AG08396 (cell line): ENCODE measurements around the gene COG1.

Experiments
- DNase-seq: peaks from one replicate; pipeline ENCODE4 v3.0.0; 2012; ENCODE audit warnings: low spot score, mixed read lengths

Gene COG1

DNA sequence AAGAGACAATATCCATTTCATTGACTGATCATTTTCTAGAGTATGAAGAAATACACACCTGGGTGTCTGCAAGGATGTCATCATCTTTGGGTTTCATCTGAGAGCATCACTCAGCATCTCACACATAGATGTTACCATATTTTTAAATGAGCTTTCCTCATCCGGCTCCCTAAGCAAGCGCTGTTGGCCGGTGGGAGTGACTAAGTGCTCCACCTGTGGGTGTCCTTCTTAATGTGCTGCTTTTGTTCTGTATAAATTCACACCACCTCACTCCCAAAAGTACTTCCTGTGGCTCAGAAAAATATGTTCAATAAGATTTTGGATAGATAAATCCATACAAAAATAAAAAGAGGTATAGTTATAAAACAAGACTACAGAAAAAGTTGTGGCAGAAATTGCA lies 20.6 kb upstream of the COG1 start:
- no peak for DNase-seq

- DNase-seq: no peak
These were observed 18.7 kb upstream of the COG1 start for GRCh38 chr17:73174126-73174525.

DNA sequence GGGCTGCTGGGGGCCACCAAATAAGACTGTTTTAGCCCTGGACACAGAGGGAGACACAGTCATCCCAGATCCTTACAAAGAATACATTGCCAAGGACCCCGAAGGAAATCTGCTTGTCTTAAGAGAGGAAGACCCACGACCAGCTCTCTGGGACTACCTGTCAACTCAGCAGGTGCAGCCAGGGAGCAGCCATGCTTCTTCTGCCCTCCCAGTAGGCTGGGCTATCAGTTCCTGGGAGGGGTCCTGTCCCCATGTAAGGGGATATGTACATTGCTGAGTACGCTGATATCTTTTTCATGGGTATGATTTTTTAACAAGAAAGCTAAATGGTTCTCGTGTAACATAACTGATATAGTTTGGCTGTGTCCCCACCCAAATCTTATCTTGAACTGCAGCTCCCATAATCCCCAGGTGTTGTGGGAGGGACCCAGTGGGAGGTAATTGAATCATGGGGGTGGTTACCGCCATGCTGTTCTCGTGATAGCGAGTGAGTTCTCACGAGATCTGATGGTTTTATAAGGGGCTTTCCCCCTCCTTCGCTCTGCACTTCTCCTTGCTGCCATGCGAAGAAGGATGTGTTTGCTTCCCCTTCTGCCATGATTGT lies 16.8 kb upstream of the COG1 start:
- DNase-seq: no peak

DNA sequence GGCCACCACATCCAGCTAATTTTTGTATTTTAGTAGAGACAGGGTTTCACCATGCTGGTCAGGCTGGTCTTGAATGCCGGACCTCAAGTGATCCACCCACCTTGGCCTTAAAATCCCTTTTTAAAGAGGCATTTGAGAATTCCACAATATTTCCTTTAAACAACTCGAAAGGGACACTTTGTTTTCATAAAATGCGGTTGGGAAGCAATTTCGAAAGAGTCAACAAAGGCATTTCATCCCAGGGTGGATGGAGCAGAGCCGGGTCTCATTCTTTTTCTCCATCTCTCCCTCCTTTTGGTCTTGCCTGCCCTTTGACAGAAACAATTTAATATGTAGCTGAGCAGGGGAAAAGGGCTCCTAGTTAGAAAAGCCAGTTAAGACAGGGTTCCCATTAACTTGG lies 13.5 kb upstream of the COG1 start:
- DNase-seq: no peak

- DNase-seq: no peak
These were observed 13.0 kb upstream of the COG1 start for GRCh38 chr17:73179878-73180277.

GRCh38 chr17:73182616-73183310 lies 10.1 kb upstream of the COG1 start:
- no peak for DNase-seq

DNA sequence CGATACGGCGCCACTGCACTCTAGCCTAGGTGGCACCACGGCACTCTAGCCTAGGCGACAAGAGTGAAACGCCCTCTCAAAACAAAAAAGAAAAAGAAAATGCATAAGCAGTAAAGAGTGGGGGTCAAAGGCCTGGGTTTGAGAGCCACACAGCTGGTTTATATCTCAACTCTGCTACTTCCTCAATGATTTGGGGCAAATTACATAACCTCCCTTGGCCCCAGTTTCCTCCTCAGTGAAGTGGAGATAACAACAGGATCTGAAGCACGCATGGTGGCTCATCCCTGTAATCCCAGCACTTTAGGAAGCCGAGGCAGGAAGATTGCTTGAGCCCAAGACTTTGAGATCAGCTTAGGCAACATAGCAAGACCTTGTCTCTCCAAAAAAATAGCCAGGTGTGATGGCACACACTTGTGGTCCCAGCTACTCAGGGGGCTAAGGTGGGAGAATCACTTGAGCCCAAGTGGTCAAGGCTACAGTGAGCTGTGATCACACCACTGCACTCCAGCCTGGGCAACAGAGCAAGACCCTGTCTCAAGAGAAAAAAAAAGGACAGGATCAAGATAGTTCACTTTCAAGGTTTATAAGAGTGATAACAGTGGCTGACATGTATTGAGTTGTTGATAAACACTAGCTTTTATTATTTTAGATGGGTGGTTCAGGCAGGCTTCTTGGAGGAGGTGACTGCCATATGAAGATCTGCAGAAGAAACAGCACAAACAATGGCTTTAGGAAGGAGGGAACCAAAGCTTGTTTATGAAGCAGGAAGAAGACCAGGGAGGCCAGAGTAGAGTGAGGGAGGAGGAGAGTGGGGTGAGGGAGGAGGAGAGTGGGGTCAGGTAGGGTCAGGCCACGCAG lies 8.5 kb upstream of the COG1 start:
- DNase-seq: no peak

GRCh38 chr17:73186283-73187050 lies 6.4 kb upstream of the COG1 start:
- no peak for DNase-seq

GRCh38 chr17:73187203-73187769 lies 5.6 kb upstream of the COG1 start:
- DNase-seq: no peak

GRCh38 chr17:73188011-73188410 lies 4.8 kb upstream of the COG1 start:
- DNase-seq: no peak

DNA sequence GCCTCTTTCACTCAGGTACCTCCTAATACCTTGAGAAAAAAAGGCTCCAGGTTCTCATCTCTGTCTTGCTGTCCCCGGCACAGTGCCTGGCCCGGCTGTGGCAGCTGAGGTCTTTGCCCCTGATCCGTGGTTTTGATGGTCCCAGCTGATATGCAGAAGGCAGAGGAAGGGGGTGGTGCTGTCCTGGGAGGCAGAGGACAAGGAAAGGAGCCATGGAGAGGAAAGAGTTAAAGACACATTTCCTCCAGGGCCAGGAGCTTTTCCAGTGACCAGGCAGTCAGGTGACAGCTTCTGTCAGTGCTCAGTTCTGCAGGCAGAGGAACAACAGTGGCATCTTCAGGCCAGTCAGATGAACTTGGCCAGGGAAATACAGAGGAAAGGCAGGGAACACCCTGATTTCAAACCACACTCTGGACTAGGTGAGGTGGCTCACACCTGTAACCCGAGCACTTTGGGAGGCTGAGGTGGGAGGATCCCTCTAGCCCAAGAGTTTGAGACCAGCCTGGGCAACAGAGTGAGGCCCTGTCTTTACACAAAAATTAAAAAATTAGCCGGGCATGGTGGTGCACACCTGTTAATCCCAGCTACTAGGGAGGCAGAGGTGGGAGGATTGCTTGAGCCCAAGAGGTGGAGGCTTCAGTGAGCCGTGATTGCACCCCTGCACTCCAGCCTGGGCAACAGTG lies 3.3 kb upstream of the COG1 start:
- DNase-seq: peak; percentile 78

DNA sequence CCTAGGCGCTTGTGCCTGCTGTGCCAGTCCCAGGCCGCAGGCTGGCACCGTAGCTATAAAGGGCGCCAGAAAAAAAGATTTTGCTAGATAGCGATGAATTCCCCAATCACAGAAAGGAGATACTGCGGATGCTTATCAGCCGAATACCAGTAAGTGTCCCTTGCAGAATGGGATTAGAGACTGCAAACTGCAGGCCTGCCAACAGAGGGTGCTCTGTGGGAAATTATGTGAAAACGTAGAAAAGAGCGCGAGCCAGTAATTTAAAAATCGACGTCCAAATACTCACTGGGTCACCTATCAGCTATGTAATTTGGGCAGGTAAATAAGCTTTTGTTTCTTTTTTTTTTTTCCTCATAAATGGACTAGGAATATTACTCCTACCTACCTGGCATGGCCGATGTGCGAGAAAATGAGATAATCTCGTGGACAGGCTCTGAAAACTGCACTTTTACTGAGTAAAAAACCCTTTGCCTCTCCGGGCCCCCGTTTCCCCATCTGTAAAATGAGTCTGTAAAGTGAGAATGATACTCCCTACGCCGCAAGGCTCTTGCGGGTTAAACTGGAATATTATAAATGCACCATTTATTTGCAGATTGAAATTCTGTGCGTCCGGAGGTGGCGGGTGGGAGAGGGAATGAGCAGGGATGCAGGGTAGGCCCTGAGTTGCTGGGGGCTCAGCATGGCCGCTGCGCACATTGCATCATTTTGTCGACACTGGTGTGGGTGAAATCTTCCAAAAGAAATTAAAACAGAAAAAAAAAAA lies 1.2 kb upstream of the COG1 start:
- DNase-seq: peak; percentile 81

DNA sequence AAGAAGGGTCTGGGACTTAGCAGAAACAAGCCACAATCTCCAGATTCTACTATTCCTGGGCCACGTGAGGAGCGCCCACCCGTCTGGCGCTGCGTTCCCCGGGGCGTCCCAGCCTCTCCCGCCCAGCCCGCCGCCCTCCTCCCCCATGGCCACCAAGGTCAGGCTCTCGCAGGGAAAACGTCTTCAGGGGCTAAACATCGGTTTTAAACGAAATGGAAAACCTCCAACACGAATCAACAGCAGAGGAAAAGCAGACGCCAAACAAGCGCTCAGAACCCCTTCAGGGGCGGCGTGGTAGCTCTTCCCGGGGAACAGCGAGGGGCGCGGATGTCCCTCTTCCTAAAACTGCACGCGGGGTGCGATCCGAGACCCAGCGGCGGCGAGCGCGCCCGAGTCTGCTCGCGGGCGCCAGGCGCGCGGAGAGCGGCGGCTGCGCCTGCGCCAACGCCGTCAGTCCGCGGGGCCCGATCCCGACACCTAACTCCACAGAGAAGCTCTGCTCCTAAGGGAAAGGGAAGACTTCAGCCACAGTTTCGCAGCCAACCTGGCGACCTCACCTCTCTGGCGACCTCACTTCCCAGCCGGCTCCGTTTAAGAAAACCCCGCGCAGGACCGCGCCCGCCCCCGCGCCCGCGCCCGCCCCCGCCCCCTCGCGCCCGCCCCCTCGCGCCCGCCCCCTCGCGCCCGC lies 505 bp upstream of the COG1 start:
- peak; percentile 93 for DNase-seq

GRCh38 chr17:73194514-73195222 lies 1.8 kb downstream of the COG1 start:
- DNase-seq: peak; percentile 69

- DNase-seq: no peak
These were observed 3.6 kb downstream of the COG1 start for GRCh38 chr17:73196500-73196899.

- DNase-seq: no peak
These were observed 4.3 kb downstream of the COG1 start for GRCh38 chr17:73197161-73197560.

DNA sequence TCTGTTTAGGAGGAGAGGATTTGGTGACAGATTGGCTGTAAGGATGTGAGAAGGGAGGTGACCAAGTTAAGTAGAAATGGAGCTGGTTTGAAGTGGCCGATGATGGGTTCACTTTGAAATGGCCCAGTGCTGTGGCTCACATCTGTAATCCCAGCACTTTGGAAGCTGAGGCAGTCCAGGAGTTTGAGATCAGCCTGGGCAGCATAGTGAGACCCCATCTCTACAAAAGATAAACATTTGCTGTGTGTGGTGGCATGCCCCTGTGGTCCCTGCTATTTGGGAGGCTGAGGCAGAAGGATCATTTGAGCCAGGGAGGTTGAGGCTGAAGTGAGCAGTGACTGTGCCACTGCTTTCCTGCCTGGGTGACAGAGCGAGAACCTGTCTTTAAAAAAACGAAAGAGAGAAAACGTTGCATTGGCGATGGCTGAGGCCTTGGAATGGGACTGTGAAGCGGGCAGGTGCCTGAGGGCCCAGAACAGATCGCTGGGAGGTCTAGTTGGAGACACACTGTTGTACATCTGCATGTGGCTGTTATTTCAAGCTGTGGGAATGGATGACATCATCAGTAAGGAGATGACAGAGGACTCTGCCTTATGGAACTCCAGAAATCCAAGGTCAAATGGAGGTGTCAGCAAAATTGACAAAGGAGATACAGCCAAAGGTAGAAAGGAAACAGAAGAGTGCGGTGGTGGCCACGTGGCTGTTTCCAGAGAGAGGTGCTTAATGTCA lies 5.5 kb downstream of the COG1 start:
- no peak for DNase-seq

DNA sequence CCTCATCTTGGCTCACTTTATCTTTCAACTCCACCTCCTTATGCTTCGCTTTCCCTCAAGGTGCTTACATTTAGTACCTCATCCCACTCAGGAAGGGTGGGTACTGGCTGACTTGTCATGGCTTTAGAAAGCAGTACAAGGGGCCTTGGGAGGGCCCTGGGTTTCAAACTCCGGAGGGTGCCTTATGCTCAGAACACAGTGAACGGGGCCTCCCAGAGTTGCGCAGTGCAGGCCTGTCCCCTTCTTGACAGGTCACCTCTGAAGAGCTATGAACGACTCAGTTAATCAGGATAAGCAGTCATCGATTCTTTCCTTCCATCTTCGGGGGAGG lies 6.0 kb downstream of the COG1 start:
- DNase-seq: no peak
